Transverse colon (tissue), 4 donors: Measurements from ENCODE around the gene LRRC14B.

Source experiments
- CTCF ChIP-seq, 5 experiments: fragments of 200-600 bp in 3 of 5; fragments of 450-650 bp in 2 of 5; sonication (generic) in 3 of 5; IDR thresholded peaks; 1 replicate in 2 of 5; 2 replicates in 3 of 5; pipeline ENCODE4 v1.5.1; 2016 to 2017; ENCODE audit warnings: antibody characterized with exemption in 5 of 5, inconsistent platforms in 3 of 5, mild to moderate bottlenecking in 2 of 5, moderate library complexity in 1 of 5
- EP300 ChIP-seq: sonication (generic); formaldehyde crosslinking; IDR thresholded peaks from one replicate; pipeline ENCODE4 v1.6.1; 2017; ENCODE audit warnings: antibody characterized with exemption, low read depth
- POLR2A ChIP-seq: fragments of 450-650 bp; IDR thresholded peaks from one replicate; pipeline ENCODE4 v1.6.1; 2016; ENCODE audit warnings: antibody characterized with exemption, mild to moderate bottlenecking, moderate library complexity
- POLR2AphosphoS5 ChIP-seq, 3 donors: sonication (generic); formaldehyde crosslinking; IDR thresholded peaks; one replicate each; pipeline ENCODE4 v1.6.1; 2016; ENCODE audit warnings: antibody characterized with exemption in 3 of 3

- TF ChIP-seq CTCF (IDR thresholded peaks at IDR 0.05): no peak
- TF ChIP-seq POLR2A: no peak
- no peak for TF ChIP-seq POLR2AphosphoS5 (IDR thresholded peaks at IDR 0.05)
- TF ChIP-seq EP300: no peak
Observed at GRCh38 chr5:191036-191948, at the start of gene LRRC14B.
